OCI-LY1 (cell line): ENCODE results near the gene BCL2L15.
"Not testable (repeated sequence)": the region's sequence is repeated elsewhere in the genome, so short reads cannot be mapped to it uniquely, and the experiment has no call there.

Source experiments
- EZH2 ChIP-seq: fragments of 200-600 bp; sonication (generic), shearing (Covaris generic); IDR thresholded peaks from 2 replicates; pipeline ENCODE4 v1.8.0; 2017; ENCODE audit warnings: borderline replicate concordance, mixed run types, mild to moderate bottlenecking, antibody characterized with exemption, low read length, moderate library complexity, mixed read lengths
- TF ChIP-seq, protein P1 (sequence below): fragments of 200-600 bp; sonication (generic), shearing (Covaris generic); IDR thresholded peaks from 2 replicates; pipeline ENCODE4 v1.5.1; 2017; ENCODE audit warnings: mild to moderate bottlenecking, antibody characterized with exemption, low read length, moderate library complexity, mixed read lengths

GRCh38 chr1:113852694-113853093, 34.7 kb downstream of the BCL2L15 start:
- TF ChIP-seq, protein P1, sequence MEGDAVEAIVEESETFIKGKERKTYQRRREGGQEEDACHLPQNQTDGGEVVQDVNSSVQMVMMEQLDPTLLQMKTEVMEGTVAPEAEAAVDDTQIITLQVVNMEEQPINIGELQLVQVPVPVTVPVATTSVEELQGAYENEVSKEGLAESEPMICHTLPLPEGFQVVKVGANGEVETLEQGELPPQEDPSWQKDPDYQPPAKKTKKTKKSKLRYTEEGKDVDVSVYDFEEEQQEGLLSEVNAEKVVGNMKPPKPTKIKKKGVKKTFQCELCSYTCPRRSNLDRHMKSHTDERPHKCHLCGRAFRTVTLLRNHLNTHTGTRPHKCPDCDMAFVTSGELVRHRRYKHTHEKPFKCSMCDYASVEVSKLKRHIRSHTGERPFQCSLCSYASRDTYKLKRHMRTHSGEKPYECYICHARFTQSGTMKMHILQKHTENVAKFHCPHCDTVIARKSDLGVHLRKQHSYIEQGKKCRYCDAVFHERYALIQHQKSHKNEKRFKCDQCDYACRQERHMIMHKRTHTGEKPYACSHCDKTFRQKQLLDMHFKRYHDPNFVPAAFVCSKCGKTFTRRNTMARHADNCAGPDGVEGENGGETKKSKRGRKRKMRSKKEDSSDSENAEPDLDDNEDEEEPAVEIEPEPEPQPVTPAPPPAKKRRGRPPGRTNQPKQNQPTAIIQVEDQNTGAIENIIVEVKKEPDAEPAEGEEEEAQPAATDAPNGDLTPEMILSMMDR, result not testable (repeated sequence)
- TF ChIP-seq EZH2, result not testable (repeated sequence)
